Thymus (tissue), 11 donors: Measurements from ENCODE around the gene AURKB. TPM values are rescaled to one million over a fixed set of nuclear protein-coding genes. Genes with fewer than 3 reads are reported as not detected.

Experiments used
- DNase-seq, 9 donors: peaks; one replicate each; pipeline ENCODE4 v3.0.0-alpha.2; 2013; ENCODE audit warnings: low spot score in 9 of 9, low read depth in 6 of 9, missing footprints in 1 of 9
- H3K27ac ChIP-seq, 2 donors: one replicate each; pipeline ENCODE4 v1.5.1; 2013; ENCODE audit warnings: control low read depth in 1 of 2, low read depth in 1 of 2, low read length in 1 of 2, mild to moderate bottlenecking in 1 of 2, moderate library complexity in 1 of 2
- H3K27me3 ChIP-seq, 2 donors: one replicate each; pipeline ENCODE4 v1.5.1; 2013; ENCODE audit warnings: low read length in 1 of 2; ENCODE audit not compliant: control insufficient read depth in 2 of 2, insufficient read depth in 1 of 2
- H3K36me3 ChIP-seq, 2 donors: one replicate each; pipeline ENCODE4 v1.5.1; 2013; ENCODE audit warnings: low read length in 1 of 2, mild to moderate bottlenecking in 1 of 2, moderate library complexity in 1 of 2; ENCODE audit not compliant: control insufficient read depth in 2 of 2, insufficient read depth in 2 of 2
- H3K4me1 ChIP-seq, 2 donors: one replicate each; pipeline ENCODE4 v1.5.1; 2013; ENCODE audit warnings: low read length in 2 of 2; ENCODE audit not compliant: control insufficient read depth in 2 of 2, insufficient read depth in 2 of 2
- H3K4me3 ChIP-seq, 2 donors: one replicate each; pipeline ENCODE4 v1.5.1; 2013; ENCODE audit warnings: low read length in 2 of 2, control low read depth in 1 of 2, mild to moderate bottlenecking in 1 of 2
- H3K9me3 ChIP-seq, 2 donors: one replicate each; pipeline ENCODE4 v1.5.1; 2013; ENCODE audit warnings: low read length in 1 of 2, mild to moderate bottlenecking in 1 of 2; ENCODE audit not compliant: control insufficient read depth in 2 of 2, insufficient read depth in 1 of 2
- WGBS: extraction: QIAGEN DNeasy Blood & Tissue Kit; methylation state at CpG from one replicate; pipeline ENCODE4 v1.1.7; 2013; 5-methylcytosine and 5-hydroxymethylcytosine counted together
- polyA plus RNA-seq: library from polyadenylated mRNA; stranded (reverse); fragments of 200-250 nt; gene quantifications from one replicate; pipeline ENCODE4 v1.2.3, GENCODE V29; 2013
- total RNA-seq: library from RNA; stranded (reverse); fragments of 120-200 nt; gene quantifications from one replicate; pipeline ENCODE4 v1.2.4, GENCODE V29; 2013
- donor health status: healthy.

AURKB gene
- total and polyA plus RNA-seq, 2 donors: 11.3 to 58.8 TPM

- Histone ChIP-seq H3K4me3 (peak overlapping the region; percentile 17 to 38), H3K27ac (peak overlapping the region; percentile 85 to 93)
Measured at GRCh38 chr17:8192070-8192815, 18.1 kb downstream of the AURKB start.

GRCh38 chr17:8190506-8190905, 19.9 kb downstream of the AURKB start:
- peak overlapping the region in 1 of 2 donors; percentile 13 for H3K27ac ChIP-seq
- peak overlapping the region in 1 of 2 donors; percentile 21 for H3K4me3 ChIP-seq
- H3K4me1 ChIP-seq: peaks cover 37 to 62% of the 10 kb centered on the region in 2 donors
- peaks cover 0 to 7% of the 10 kb centered on the region in 2 donors for H3K27me3 ChIP-seq
- H3K9me3 ChIP-seq: no peaks in the 10 kb centered on the region
- no peaks in the 10 kb centered on the region for H3K36me3 ChIP-seq
- 60% methylated on average over 6 of the region's 6 CpGs for WGBS
- no peak for DNase-seq

More at GRCh38 chr17:8192070-8192815, 18.1 kb downstream of the AURKB start:
- Histone ChIP-seq H3K36me3 (no peaks in the 10 kb centered on the region), H3K4me1 (peaks cover 26 to 44% of the 10 kb centered on the region in 2 donors), H3K9me3 (no peaks in the 10 kb centered on the region), H3K27me3 (peaks cover 0 to 4% of the 10 kb centered on the region in 2 donors)
- 25% methylated on average over 12 of the region's 12 CpGs for WGBS
- peak in 5 of 9 donors; percentile 65 to 90 (median 75) for DNase-seq

GRCh38 chr17:8189711-8190477, 20.5 kb downstream of the AURKB start, which contains the start of gene BORCS6:
Gene BORCS6 (minus strand): TSS chr17:8190180. CDS start chr17:8190140, 40 bp downstream.
- H3K27ac ChIP-seq: peak within 1 kb of the TSS; percentile 87 to 96
- no peaks in the 10 kb centered on the region for H3K9me3 ChIP-seq
- H3K4me1 ChIP-seq: peaks cover 37 to 64% of the 10 kb centered on the region in 2 donors
- H3K27me3 ChIP-seq: peaks cover 0 to 10% of the 10 kb centered on the region in 2 donors
- H3K4me3 ChIP-seq: peak within 1 kb of the TSS; percentile 83 to 86
- DNase-seq: peak; percentile 88 to 98 (median 94)
- no peaks in the 10 kb centered on the region for H3K36me3 ChIP-seq
- under 1% methylated on average over 70 of the region's 70 CpGs for WGBS

GRCh38 chr17:8189041-8189710, 21.2 kb downstream of the AURKB start:
- Histone ChIP-seq H3K27me3 (peaks cover 0 to 17% of the 10 kb centered on the region in 2 donors), H3K36me3 (no peaks in the 10 kb centered on the region), H3K9me3 (no peaks in the 10 kb centered on the region), H3K4me3 (peak overlapping the region; percentile 83 to 86), H3K4me1 (peaks cover 37 to 64% of the 10 kb centered on the region in 2 donors), H3K27ac (peak overlapping the region; percentile 87 to 96)
- peak in 2 of 9 donors; percentile 34 to 43 for DNase-seq
- 8% methylated on average over 67 of the region's 67 CpGs for WGBS

- H3K27ac ChIP-seq: peak overlapping the region; percentile 67 to 90
- H3K36me3 ChIP-seq: no peaks in the 10 kb centered on the region
- peak overlapping the region; percentile 83 to 86 for H3K4me3 ChIP-seq
- peaks cover 0 to 20% of the 10 kb centered on the region in 2 donors for H3K27me3 ChIP-seq
- 56% methylated on average over 12 of the region's 12 CpGs for WGBS
- H3K9me3 ChIP-seq: no peaks in the 10 kb centered on the region
- H3K4me1 ChIP-seq: peaks cover 37 to 66% of the 10 kb centered on the region in 2 donors
- no peak for DNase-seq
Measured at GRCh38 chr17:8188263-8188839, 22.0 kb downstream of the AURKB start.

- H3K27me3 ChIP-seq: peaks cover 0 to 24% of the 10 kb centered on the region in 2 donors
- DNase-seq: peak in 7 of 9 donors; percentile 61 to 92 (median 83)
- peaks cover 36 to 64% of the 10 kb centered on the region in 2 donors for H3K4me1 ChIP-seq
- H3K36me3 ChIP-seq: no peaks in the 10 kb centered on the region
- H3K27ac ChIP-seq: peak overlapping the region; percentile 89 to 90
- peak overlapping the region; percentile 80 to 83 for H3K4me3 ChIP-seq
- no peaks in the 10 kb centered on the region for H3K9me3 ChIP-seq
- 1% methylated on average over 25 of the region's 25 CpGs for WGBS
Measured at GRCh38 chr17:8187517-8188262, 22.7 kb downstream of the AURKB start.

GRCh38 chr17:8186787-8187516, 23.4 kb downstream of the AURKB start:
- under 1% methylated on average over 32 of the region's 32 CpGs for WGBS
- Histone ChIP-seq H3K9me3 (no peaks in the 10 kb centered on the region), H3K36me3 (no peaks in the 10 kb centered on the region), H3K4me3 (peak overlapping the region; percentile 52 to 80), H3K27me3 (peaks cover 0 to 30% of the 10 kb centered on the region in 2 donors), H3K4me1 (peaks cover 33 to 56% of the 10 kb centered on the region in 2 donors), H3K27ac (peak overlapping the region; percentile 89 to 90)
- peak in 8 of 9 donors; percentile 76 to 94 (median 83) for DNase-seq
